ENCODE data around the gene STPG3.
"Not testable (repeated sequence)": the region's sequence is repeated elsewhere in the genome, so short reads cannot be mapped to it uniquely, and the experiment has no call there.

Gene STPG3

GRCh38 chr9:137234758-137235423 is 16.2 kb upstream of the STPG3 start:
- H3K27me3 ChIP-seq (ENCODE audit: control insufficient read depth, insufficient read depth, low read length) = no peaks in the 10 kb centered on the region
- no peaks in the 10 kb centered on the region for H3K36me3 ChIP-seq (ENCODE audit: control insufficient read depth, insufficient read depth, low read length)
- peaks cover 7% of the 10 kb centered on the region for H3K4me1 ChIP-seq (ENCODE audit: control insufficient read depth, insufficient read depth, low read length)
- no peaks in the 10 kb centered on the region for H3K9me3 ChIP-seq (ENCODE audit: control insufficient read depth, insufficient read depth, low read length)
- DNase-seq (ENCODE audit: low read depth, low spot score) = no peak
- no peak overlapping the region for H3K4me3 ChIP-seq (ENCODE audit: low read length)
- no CpG with 5 or more reads among the region's 18 CpGs for WGBS (ENCODE audit: insufficient coverage, insufficient read length)
- no peak overlapping the region for H3K27ac ChIP-seq (ENCODE audit: low read length)

- no peaks in the 10 kb centered on the region for H3K9me3 ChIP-seq (ENCODE audit: control insufficient read depth, insufficient read depth, low read length)
- WGBS (ENCODE audit: insufficient coverage, insufficient read length) = no CpG with 5 or more reads among the region's 35 CpGs
- H3K4me1 ChIP-seq (ENCODE audit: control insufficient read depth, insufficient read depth, low read length) = peaks cover 7% of the 10 kb centered on the region
- H3K27me3 ChIP-seq (ENCODE audit: control insufficient read depth, insufficient read depth, low read length) = no peaks in the 10 kb centered on the region
- H3K36me3 ChIP-seq (ENCODE audit: control insufficient read depth, insufficient read depth, low read length) = no peaks in the 10 kb centered on the region
- DNase-seq (ENCODE audit: low read depth, low spot score) = no peak
- no peak overlapping the region for H3K4me3 ChIP-seq (ENCODE audit: low read length)
- no peak overlapping the region for H3K27ac ChIP-seq (ENCODE audit: low read length)
Measured at GRCh38 chr9:137235424-137236237, 15.5 kb upstream of the STPG3 start.

- Histone ChIP-seq H3K9me3 (ENCODE audit: control insufficient read depth, insufficient read depth, low read length) (no peaks in the 10 kb centered on the region), H3K4me3 (ENCODE audit: low read length) (no peak overlapping the region), H3K27me3 (ENCODE audit: control insufficient read depth, insufficient read depth, low read length) (no peaks in the 10 kb centered on the region), H3K4me1 (ENCODE audit: control insufficient read depth, insufficient read depth, low read length) (peaks cover 7% of the 10 kb centered on the region), H3K36me3 (ENCODE audit: control insufficient read depth, insufficient read depth, low read length) (no peaks in the 10 kb centered on the region), H3K27ac (ENCODE audit: low read length) (no peak overlapping the region)
- no peak for DNase-seq (ENCODE audit: low read depth, low spot score)
- no CpG with 5 or more reads among the region's 31 CpGs for WGBS (ENCODE audit: insufficient coverage, insufficient read length)
Measured at GRCh38 chr9:137236238-137236935, 14.7 kb upstream of the STPG3 start.

DNA sequence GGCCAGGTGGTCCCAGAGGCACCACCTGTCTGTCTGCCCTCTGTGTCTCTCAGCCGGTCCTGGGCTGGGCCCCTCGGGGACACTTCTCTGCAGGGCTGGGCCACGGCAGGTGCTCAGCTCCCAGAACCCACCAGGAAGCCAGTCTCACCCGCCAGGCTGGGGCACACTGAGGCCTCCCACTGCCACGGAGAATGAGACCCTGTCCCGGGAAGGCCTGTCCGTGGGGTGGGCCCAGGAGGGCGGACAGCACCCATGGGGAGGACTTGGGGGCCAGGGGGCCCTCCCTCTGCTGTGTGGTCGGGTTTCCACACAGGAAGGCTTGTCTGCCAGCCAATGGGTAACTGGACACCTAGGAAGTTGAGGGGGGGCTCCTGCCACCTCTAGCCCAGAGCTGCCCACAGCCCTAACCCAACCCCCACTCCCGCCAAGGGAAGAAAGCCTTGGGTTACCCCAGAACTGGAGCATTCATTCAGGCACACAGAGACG is 14.1 kb upstream of the STPG3 start:
- Histone ChIP-seq H3K9me3 (ENCODE audit: control insufficient read depth, insufficient read depth, low read length) (no peaks in the 10 kb centered on the region), H3K27ac (ENCODE audit: low read length) (no peak overlapping the region), H3K4me3 (ENCODE audit: low read length) (no peak overlapping the region), H3K4me1 (ENCODE audit: control insufficient read depth, insufficient read depth, low read length) (peaks cover 7% of the 10 kb centered on the region), H3K36me3 (ENCODE audit: control insufficient read depth, insufficient read depth, low read length) (no peaks in the 10 kb centered on the region), H3K27me3 (ENCODE audit: control insufficient read depth, insufficient read depth, low read length) (no peaks in the 10 kb centered on the region)
- DNase-seq (ENCODE audit: low read depth, low spot score) = no peak
- WGBS (ENCODE audit: insufficient coverage, insufficient read length) = no CpG with 5 or more reads among the region's 11 CpGs

GRCh38 chr9:137237759-137238726 is 13.0 kb upstream of the STPG3 start:
- WGBS (ENCODE audit: insufficient coverage, insufficient read length) = no CpG with 5 or more reads among the region's 13 CpGs
- peaks cover 7% of the 10 kb centered on the region for H3K4me1 ChIP-seq (ENCODE audit: control insufficient read depth, insufficient read depth, low read length)
- no peak overlapping the region for H3K27ac ChIP-seq (ENCODE audit: low read length)
- no peak for DNase-seq (ENCODE audit: low read depth, low spot score)
- H3K27me3 ChIP-seq (ENCODE audit: control insufficient read depth, insufficient read depth, low read length) = no peaks in the 10 kb centered on the region
- no peak overlapping the region for H3K4me3 ChIP-seq (ENCODE audit: low read length)
- peaks cover 7% of the 10 kb centered on the region for H3K36me3 ChIP-seq (ENCODE audit: control insufficient read depth, insufficient read depth, low read length)
- H3K9me3 ChIP-seq (ENCODE audit: control insufficient read depth, insufficient read depth, low read length) = no peaks in the 10 kb centered on the region

DNA sequence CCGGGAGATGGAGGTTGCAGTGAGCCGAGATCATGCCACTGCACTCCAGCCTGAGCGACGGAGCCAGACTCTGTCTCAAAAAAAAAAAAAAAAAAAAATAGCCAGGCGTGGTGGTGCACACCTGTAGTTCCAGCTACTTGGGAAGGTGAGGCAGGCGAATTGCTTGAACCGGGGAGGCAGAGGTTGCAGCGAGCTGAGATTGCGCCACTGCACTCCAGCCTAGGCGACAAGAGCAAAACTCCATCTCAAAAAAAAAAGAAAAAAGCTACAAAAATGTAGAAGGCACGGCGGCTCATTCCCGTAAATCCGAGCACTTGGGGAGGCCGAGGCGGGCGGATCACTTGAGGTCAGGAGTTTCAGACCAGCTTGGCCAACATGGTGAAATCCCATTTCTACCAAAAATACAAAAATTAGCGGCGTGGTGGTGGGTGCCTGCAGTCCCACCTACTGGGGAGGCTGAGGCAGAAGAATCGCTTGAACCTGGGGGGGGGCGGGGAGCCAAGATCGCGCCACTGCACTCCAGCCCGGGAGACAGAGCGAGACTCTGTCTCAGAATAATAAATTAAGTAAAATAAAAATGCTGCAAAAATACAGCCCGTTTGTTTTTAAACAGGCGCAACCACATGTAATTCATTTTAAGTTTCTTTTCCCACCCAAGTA is 11.4 kb upstream of the STPG3 start:
- not testable (repeated sequence) for H3K4me1 ChIP-seq (ENCODE audit: control insufficient read depth, insufficient read depth, low read length); H3K27me3 ChIP-seq (ENCODE audit: control insufficient read depth, insufficient read depth, low read length); DNase-seq (ENCODE audit: low read depth, low spot score); H3K27ac ChIP-seq (ENCODE audit: low read length); H3K9me3 ChIP-seq (ENCODE audit: control insufficient read depth, insufficient read depth, low read length)
- peak overlapping the region; percentile 81; the same call in 1 of the 2 replicates for H3K4me3 ChIP-seq (ENCODE audit: low read length)
- peaks cover 15% of the 10 kb centered on the region for H3K36me3 ChIP-seq (ENCODE audit: control insufficient read depth, insufficient read depth, low read length)
- no CpG with 5 or more reads among the region's 27 CpGs for WGBS (ENCODE audit: insufficient coverage, insufficient read length)

GRCh38 chr9:137240318-137240840 is 10.7 kb upstream of the STPG3 start:
- no CpG with 5 or more reads among the region's 58 CpGs for WGBS (ENCODE audit: insufficient coverage, insufficient read length)
- Histone ChIP-seq H3K4me3 (ENCODE audit: low read length) (peak overlapping the region; percentile 81), H3K9me3 (ENCODE audit: control insufficient read depth, insufficient read depth, low read length) (no peaks in the 10 kb centered on the region), H3K27me3 (ENCODE audit: control insufficient read depth, insufficient read depth, low read length) (no peaks in the 10 kb centered on the region), H3K4me1 (ENCODE audit: control insufficient read depth, insufficient read depth, low read length) (peaks cover 10% of the 10 kb centered on the region), H3K27ac (ENCODE audit: low read length) (no peak overlapping the region), H3K36me3 (ENCODE audit: control insufficient read depth, insufficient read depth, low read length) (peaks cover 15% of the 10 kb centered on the region)
- DNase-seq (ENCODE audit: low read depth, low spot score) = no peak

- peaks cover 8% of the 10 kb centered on the region for H3K4me1 ChIP-seq (ENCODE audit: control insufficient read depth, insufficient read depth, low read length)
- peak; percentile 99 for DNase-seq (ENCODE audit: low read depth, low spot score)
- no CpG with 5 or more reads among the region's 67 CpGs for WGBS (ENCODE audit: insufficient coverage, insufficient read length)
Measured at GRCh38 chr9:137240841-137241489, 10.1 kb upstream of the STPG3 start, which contains the start of gene TUBB4B. Gene TUBB4B, plus strand, starts transcription at chr9:137241287. Its CDS starts 74 bp downstream, at chr9:137241361.

More at GRCh38 chr9:137240841-137241489, 10.1 kb upstream of the STPG3 start, which contains the start of gene TUBB4B:
- Histone ChIP-seq H3K36me3 (ENCODE audit: control insufficient read depth, insufficient read depth, low read length) (peaks cover 15% of the 10 kb centered on the region), H3K27me3 (ENCODE audit: control insufficient read depth, insufficient read depth, low read length) (no peaks in the 10 kb centered on the region), H3K27ac (ENCODE audit: low read length) (no peak within 1 kb of the TSS), H3K9me3 (ENCODE audit: control insufficient read depth, insufficient read depth, low read length) (no peaks in the 10 kb centered on the region), H3K4me3 (ENCODE audit: low read length) (peak within 1 kb of the TSS; percentile 81)

Measured in iPS DF 6.9 (cell line).